Stimulated activated CD8-positive, alpha-beta memory T cell treated with anti-CD3 and anti-CD28 coated beads, Interleukin-12 subunit alpha, Interleukin-12 subunit beta, amount 100 ng/mL, for 1 hour (primary cell): ENCODE results near the gene UBAC2.
"Not testable (repeated sequence)": the region's sequence is repeated elsewhere in the genome, so short reads cannot be mapped to it uniquely, and the experiment has no call there.

Source experiments
- DNase-seq: peaks from one replicate; pipeline ENCODE4 v3.0.0-alpha.2; 2020; ENCODE audit warnings: low read depth

The UBAC2 gene

DNA sequence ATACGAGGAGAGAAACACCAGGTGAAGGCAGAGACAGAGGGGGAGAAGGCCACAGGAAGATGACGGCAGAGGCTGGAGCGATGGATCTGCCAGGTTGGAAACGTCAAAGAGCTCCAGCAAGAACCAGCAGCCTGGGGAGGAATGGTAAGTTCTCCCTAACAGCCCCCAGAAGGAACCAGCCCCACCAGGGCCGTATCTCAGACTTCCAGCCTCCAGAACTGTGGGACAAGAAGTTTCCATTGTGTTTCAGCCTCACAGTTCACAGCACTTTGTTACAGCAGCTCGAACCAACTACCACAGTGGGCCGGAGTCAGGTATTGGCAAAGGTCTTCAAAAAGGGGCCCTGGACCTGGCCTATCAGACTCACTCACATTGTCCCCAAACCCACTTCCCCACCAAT lies 195.8 kb downstream of the UBAC2 start:
- no peak for DNase-seq

DNA sequence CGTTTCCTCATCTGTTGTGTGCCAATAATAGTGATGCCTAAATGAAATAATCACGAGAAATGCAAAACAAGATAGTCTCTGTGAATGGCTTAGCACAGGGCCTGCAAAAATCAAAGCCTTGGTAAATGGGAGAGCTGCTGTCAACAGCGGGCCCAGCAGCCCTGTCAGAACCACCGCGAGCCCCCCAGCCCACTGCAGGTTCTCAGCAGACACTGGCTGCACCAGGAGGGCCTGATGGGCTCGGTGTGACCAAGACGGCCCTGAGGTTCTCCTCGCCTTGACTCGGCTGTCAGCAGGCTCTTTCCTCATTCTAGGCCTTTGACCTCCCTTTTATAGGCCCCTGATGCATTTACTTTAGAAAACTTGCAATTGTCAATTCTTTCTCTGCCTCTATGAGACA lies 197.4 kb downstream of the UBAC2 start:
- no peak for DNase-seq

DNA sequence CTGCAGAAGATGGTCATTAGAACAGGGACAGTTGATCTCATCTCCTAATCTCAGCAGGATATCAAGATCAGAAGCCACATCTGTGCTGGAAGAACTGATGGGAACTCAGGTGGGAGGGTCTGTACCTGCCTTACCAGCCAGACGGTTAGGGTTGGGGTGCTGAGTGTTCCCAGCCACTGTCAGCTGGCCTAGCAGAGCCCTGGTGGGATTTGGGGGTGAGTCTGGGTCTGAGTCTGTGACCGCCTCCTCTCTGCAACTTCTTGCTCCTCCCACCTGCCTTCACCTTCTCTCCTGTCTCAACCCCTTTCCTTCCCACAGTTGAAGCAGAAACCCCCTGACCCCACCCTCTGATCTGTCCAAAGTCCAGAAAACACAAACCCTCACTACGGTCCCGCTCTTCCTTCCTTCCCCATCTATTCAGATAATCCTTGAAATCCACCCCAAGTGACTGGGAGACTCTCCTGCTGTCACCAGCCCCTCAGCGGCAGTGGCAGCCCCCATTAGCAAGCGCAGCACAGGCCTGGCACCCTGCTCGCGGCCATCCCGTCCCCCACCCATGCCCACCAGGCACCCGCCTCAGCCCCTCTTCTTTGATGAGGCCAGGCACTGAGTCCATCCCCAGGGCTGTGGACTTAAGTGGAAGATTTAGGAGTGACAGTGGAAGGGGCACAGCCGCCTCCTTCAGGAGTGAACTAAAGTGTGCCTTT lies 198.4 kb downstream of the UBAC2 start:
- no peak for DNase-seq

GRCh38 chr13:99399623-99399974 lies 198.9 kb downstream of the UBAC2 start:
- DNase-seq: no peak

GRCh38 chr13:99403458-99403971 lies 202.9 kb downstream of the UBAC2 start:
- DNase-seq: no peak

DNA sequence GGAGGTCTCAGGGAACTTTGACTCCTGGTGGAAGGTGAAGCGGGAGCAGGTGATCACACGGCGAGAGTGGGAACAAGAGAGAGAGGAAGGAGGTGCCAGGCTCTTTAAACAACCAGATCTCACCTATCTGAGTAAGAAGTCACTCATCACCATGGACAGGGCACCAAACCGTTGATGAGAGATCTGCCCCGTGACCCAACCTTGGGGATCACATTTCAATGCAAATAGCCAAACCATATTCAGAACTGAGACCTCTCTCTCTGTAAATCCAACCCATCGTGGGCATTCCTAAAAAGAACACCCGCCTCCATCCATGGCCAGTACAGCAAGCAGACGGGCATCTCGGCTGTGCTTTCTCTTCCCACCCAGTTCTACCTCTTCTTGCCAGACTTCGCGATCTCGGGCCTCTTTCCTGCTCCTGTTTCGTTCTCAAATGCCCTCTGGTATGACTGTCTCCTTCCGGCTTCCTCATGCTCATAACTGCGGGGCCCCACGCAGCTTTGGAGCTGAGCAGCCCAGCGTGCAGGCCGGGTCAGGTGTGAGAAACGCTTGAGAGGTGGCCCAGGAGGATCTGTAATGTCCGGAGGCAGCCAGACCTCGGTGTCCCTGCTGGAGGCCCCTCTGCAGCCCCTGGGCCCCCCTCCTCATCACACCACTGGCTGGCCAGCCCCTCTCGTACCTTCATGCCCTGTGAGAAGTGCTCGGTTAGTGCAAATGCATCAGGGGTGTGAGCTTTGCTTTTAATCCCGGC lies 203.5 kb downstream of the UBAC2 start:
- no peak for DNase-seq

- DNase-seq: no peak
Observed at GRCh38 chr13:99405966-99406365, 205.3 kb downstream of the UBAC2 start.

GRCh38 chr13:99406799-99407201 lies 206.1 kb downstream of the UBAC2 start:
- no peak for DNase-seq

DNA sequence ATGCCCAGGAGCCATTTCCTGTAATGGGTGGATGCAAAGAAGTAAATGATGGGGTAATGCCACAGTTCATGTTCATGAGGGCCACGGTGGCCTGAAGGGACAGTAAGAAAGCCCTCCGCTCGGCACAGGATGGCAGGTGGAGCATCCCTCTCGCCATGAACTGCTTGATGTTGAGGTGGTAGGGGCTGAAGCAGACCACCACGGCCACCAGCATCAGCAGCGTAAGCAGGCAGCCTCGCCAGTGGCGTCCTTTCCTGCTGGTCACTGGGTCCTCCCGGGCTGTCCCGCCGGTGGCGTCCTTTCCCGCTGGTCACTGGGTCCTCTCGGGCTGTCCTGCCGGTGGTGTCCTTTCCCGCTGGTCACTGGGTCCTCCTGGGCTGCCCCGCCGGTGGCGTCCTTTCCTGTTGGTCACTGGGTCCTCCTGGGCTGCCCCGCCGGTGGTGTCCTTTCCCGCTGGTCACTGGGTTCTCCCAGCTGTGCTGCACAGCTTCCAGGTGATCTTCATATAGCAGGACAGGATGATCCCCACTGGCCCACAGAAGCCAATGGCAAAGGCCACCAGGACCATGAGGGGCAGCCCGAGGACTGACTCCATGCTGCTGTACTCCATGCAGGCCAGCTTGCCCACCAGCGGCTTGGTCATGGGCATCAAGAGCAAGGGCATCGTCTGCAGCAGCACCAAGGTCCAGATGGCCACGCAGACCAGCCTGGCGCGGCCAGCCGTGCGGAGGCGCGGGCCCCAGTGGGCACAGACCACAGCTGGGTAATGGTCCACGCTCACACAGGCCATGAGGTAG lies 207.4 kb downstream of the UBAC2 start:
- no peak for DNase-seq

DNA sequence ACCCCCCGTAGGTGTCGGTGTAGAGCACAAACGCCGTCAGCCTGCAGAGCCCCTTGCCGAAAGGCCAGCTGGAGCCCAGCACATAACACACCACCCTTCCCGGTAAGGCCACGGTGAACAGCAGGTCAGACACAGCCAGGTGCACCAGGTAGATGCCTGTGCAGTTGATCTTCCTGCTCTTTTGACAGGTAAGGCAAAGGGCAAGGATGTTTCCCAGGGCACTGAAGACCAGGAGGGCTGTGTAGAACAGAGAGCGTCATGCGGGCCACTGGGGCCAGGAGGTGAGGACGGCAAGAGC lies 208.0 kb downstream of the UBAC2 start:
- no peak for DNase-seq

DNA sequence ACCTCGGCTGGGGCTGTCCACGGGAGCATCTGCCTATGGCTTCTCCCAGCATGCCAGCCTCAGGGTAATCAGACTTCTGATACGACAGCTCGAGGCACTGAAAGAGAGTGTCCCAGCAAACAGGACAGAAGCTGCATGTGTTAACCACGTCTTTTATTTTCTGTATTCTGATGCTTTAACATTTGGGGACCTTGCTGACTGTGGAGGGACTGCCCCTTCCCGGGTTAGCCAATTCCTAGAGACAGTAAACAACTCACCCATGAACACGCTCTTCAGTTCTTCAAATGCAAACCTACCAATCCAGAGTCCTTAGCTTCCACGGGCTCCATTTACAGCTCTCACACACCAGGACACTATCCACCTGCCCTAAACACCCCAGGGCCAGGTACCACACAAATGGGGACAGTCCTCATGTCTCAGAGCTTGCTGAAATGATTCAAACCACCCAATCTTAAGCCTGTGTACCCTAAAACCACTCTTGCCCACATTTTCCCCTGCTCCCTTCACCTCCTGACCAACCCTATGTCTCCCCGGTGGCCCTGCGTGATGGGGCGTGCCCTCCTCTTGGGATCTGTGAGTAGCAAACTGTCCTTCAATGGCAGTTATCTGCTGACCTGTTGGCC lies 208.9 kb downstream of the UBAC2 start:
- not testable (repeated sequence) for DNase-seq

GRCh38 chr13:99410646-99411475 lies 210.2 kb downstream of the UBAC2 start:
- not testable (repeated sequence) for DNase-seq

GRCh38 chr13:99412856-99413255 lies 212.2 kb downstream of the UBAC2 start:
- DNase-seq: no peak

DNA sequence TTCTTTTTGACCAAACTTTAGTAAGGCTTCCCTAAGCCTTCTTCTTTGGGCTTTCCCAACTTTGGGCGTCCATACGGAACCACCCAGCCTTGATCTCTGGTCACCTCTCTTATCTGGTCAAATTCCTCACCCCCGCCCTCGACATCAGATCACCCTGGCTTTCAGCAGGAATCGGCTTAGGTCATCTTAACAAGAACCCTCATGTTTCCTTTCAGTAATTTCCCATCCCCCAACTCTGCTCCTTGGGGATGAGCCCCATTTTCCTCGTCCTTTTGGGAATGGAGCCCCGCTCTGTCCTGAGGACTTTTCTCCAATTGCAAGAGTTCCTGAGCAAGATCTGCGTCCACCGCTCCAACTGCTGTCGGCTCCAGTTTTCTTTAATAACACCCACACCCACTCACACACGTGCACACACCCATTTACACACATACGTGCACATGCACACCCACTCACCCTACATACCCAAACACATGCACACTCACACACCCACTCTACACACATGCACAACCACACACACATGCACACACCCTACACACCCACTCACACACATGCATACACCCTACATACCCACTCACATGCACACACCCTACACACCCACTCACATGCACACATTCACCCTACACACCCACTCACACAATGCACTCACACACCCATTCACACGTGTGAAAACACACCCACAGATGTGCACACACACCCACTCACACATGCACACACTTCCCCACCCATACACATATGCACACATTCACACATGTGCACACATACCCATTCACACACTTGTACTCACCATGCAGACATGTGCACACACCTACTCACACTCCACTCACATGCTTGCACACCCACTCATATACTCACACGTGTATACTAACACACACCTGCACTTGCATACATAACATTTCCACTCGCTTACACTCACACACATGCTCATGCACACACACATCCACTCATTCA lies 213.7 kb downstream of the UBAC2 start:
- no peak for DNase-seq

- DNase-seq: no peak
Observed at GRCh38 chr13:99415014-99415650, 214.5 kb downstream of the UBAC2 start.

DNA sequence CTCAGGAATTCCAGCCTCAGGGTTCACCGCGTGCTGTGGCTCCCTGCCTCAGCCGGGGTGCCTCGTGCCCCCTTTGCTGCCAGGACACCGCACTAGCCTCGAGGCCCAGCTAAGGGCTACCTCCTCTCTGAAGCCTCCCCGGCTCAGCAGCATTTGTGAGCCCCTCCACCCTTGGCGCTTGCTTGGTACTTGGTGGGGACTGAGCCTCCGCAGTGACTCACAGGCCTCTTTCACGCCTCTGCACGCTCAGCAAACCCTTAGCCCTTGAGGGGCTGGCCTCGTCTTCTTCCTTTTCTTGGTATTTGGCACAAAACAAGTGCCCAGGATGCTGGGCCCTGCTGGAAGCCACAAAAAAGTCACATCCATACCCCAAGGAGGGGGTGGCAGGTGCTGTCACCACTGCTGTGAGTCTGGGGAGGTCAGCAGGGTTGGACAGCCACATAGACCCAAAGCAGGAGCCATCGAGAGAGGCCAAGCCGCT lies 215.2 kb downstream of the UBAC2 start:
- no peak for DNase-seq

- DNase-seq: no peak
Observed at GRCh38 chr13:99416411-99417121, 215.9 kb downstream of the UBAC2 start.

DNA sequence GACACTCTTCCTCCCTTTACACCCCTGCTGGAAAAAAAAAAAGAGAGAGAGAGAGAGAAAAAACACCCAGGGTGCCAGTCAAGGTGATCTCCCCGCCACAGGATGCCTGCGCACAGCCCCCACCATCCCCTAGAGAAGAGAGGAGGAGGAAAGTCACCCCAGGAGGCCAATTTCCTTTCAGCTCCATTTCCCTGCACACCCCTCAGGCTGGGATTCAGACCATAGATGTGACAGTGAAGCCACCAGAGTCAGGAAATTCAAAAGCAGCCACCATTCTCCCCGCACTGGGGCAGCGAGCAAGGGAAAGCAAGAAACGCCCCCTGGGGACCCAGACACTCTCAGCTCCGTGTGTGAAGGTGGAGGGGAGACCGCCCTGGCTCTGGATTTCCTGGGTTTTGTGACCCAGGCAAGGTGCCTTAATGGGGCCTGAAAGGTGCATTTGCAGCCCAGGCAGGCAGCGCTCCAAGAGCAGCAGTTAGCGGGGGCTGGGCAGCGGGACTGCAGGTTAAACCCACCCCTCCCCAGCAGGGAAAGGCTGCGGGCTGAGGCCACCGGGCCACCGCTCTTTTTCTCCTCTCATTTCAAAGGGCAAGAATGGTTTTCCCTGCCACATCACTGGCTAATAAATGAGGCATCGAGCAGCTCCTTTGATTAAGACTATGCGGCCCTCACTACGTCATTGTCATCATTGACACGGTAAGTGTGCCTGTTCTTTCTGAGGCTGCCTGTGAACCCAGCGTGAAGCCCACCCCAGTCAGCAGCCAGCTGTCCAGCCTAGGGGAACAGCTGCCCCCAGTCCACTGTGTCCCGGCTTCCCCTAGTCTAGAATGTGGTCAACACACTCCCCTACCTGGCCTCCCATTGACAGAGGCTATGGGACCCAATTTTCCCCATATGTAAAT lies 216.8 kb downstream of the UBAC2 start:
- DNase-seq: no peak
